GM21360 (cell line): ENCODE results near the gene TSC22D4.
A peak's percentile ranks its signal among the peaks of the same experiment; 100 is the strongest.
"Not testable (repeated sequence)": the region's sequence is repeated elsewhere in the genome, so short reads cannot be mapped to it uniquely, and the experiment has no call there.

Experiments
- ATAC-seq: cut with Tn5 transposase; IDR thresholded peaks from one replicate; pipeline ENCODE4 v1.9.1; 2021; ENCODE audit warnings: mild to moderate bottlenecking, moderate library complexity; ENCODE audit not compliant: unreplicated experiment

The TSC22D4 gene

DNA sequence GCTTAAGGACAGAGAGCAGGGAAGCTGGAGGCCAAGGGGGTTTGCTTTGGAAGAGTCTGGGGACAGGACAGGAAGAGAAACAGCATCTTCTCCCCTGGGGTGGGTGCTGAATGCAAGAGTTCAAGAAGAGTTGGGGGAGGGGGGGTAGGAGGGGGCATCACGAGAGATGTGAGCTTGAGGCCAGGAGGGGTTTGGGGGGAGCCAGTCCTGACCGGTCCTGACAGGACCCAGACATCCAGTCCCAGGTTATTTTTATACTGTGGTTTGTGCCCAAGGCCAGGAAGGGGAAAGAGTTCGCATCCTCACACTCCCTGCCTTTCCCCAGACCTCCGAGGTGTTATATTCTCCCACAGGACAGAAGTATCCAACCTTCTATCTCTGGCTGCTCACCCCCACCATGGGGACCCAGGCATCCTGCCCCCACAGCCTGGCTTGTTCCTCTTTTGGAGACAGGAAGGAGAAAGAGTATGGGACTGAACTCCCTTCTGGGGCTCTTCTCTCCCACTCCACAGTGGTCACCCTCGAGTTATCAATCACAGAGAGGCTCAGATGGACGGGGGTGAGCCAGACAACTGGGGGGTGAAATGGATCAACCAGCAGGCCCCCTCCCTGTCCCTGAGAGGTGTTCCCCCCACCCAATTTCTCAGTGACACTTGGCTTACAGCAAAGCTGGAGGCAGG, 2.8 kb downstream of the TSC22D4 start:
- no peak for ATAC-seq

DNA sequence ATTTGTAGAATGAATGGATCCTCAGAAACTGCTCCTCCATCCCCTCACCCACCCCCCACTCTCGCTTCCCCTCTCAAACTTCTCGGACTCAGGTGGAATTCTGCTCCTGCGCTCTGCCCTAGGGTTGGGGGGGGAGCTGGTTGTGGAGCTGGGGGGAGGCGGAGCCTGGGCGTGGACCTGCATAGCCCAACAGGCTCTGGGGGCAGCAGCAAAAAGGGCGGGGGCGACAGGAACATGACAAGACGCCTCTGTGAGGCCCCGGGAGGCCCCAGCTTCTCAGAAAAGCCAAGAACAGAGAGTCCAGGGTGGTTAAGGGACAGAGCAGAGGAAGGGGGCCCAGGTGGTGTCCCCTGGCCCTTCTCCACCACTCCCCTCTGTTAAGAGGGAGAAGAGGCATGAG, 3.5 kb downstream of the TSC22D4 start:
- no peak for ATAC-seq

DNA sequence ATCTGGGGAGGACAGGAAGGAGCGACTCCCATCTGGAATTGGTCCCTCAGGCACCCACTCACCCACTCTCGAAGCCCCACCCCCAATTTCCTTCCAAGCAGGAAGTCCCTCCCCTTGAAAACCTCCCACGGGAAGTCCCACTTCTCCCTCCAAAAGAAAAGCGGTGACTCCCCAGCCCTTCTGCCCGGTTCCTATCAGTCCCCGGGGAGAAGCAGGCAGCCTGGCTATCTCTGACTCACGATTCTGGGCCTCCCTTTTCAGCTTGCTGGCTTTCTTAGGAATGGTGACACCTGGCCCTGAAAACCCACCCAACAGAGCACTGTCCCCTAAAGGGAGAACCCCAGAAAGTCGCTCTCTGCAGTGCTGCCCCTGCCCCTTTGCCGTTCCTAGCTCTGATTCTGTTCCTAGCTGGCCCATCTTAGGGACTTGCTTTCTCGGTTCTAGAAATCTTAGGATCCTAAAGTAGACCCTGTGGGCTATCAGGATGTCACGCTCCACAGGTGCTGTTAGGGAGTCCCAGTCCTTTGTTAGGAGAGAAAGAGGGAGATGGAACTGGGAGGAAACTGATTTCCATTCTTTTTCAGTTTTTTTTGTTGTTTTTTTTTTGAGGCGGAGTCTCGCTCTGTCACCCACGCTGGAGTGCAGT, 6.0 kb downstream of the TSC22D4 start:
- no peak for ATAC-seq

DNA sequence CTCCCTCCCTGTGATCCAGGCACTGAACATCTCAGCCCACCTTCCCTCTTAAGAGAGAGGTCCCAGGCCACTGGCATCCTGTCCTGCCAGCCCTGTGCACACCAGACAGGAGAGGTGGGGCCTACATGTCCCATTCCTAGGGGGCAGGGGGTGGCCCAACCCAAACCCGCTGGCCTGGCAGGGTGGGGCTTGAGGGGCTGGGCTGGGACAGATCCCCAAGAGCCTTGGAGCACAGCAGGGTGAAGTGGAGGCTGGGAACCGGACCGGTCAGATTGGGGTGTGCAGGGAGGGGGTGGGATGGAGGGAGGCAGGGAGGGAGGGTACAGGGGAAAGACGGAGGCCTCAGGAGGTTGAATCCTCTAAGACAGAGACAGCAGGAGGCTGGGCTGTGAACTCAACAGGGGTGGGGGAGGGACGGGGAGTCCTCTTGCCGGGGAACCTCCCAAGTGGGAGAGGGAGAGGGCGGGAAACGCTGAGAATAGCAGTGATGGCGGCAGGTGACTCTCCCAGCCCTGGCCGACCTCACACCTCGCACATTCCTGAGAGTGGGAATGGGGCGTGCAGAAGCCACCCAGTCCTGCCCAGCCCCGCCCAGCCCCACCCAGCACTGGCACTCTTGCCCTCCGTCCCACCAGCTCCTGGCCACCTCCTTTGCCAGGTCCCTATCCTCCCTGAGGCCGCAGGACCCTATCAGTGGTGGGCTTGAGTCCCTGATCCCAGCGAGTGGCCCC, 6.7 kb downstream of the TSC22D4 start:
- ATAC-seq = no peak

DNA sequence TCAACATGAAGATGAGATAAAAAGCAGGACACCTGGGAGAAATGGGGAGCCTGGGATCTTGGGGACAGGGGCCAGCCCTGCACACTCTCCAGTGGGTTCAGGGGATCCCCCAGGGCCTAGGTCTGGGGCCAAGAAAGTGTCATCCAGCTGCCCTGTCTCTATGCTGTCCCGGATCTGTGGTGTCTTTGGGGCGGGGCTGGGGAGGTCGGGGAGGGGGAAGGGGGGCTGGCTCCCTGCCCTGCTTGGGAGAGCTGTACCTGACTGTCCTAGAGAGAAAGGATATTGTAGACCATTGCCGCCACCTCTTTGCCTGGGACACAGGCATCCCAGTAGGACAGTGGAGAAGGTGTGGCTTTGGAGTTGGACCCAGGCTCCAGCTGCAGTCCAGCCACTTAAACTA, 8.0 kb downstream of the TSC22D4 start:
- no peak for ATAC-seq

DNA sequence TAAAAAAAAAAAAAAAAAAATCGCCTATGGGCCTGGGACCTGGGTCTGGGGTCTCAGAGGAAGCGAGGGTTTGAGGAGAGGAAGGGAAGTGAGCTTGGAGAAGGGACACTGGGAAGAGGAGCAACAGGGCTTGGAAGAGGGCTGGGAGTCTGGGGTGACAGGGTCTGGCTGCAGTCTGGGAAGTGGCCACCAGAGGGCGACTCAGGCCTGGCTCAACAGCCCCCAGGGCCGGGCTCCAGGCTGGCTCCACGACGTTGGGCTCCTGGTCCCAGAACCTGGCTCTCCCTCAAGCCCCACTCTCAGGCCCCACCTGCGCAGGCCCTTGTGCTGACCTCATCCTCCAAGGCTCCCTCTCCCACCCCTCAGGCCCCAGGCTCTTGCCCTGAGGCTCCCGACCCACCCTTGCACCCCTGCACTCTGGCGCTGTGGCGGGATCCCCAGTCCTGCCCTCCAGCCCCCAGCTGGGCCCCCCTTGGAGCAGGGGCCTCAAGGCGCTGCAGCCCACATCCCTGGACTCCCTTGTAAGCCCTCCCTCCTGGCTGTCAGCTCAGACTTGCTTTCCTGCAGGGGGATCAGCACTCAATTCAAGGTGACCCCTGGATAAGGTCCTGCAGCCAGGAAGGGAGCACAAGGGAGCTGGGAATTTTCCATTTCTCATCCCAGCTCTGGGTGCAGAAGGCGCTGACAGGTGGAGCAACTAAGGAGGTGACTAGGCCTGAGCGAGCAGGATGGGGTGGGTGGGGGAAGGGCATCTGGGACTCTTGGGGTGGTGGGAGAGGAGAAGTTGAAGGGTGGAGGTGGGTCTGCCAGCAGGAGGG, 9.6 kb downstream of the TSC22D4 start:
- peak; percentile 50 for ATAC-seq

DNA sequence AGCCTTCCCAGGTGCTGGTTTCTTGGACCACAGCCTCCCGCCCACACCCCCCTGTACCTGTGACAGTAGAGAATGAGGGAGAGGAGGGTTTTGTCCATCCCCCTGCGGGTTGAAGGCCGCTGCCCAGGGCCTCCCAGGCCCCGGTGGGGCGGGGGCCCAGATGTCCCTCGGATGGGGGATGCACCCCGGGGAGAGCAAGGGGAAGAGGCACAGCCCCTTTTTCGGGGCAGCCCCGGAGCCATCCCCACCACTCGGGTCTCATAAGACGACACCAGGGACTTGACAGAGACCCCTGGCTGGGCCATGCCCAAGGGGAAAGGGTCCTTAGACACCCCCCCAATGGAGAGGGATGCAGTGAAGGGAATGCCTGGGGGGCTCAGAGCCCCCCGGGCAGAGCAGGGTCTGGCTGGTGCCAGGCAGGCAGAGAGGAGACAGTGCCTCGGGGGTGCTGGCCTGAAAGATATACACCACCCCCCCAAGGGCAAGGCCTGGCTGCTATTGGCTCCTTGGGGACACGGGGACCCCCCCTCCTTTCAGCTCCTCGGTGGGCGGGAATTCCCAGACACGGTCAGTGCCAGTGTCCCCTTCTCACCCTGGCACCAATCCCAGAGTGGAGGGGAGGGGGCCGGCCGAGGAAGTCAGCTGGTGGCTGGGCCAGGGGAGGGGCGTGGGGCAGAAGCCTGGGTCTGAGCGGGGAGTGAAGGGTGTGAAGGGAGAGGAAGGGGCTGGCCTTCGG, 11.2 kb downstream of the TSC22D4 start:
- no peak for ATAC-seq

DNA sequence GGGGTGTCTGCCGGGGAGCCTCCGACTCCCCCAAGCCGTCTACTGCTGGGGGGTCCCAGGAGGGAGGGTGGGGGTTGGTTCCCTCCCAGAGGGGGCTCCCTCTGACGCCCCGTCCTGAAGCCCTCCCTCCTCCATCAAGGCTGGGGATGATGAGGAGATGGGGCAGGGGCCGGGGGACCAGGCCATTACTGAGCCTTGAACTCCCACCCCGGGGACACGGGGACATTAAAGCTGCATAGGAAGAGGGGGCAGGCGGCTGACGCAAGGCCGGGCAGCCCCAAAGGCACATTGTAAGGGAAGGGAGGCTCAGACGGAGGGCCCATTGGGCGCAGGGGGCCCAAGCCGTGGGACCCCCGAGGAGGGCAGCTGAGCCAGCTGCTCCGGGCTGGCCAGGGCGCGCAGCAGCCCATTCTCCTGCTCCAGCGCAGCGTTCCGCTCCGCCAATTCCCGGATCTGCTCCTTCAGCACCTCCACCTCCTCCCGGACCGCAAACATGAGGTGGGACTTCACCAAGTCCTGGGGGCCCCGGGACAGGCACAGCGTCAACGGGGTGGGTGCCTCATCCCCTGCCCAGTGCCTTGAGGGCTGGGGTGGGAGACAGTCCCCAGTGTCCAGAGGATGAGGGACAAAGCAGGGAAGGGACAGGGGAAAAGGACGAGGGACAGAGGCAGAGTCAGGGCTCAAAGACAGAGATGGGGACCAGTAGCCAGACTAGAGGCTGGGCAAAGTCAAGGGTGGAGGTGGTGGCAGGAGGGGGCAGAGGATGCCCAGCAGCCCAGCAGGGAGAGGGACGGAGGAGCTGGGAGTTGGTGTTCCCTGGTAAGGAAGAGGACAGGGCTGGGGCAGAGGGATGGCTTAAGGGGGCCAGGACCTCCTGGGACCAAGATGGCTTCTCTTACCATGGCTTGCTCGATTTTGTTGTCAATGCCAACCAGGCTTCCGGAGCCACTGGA, 12.1 kb downstream of the TSC22D4 start:
- ATAC-seq = no peak

DNA sequence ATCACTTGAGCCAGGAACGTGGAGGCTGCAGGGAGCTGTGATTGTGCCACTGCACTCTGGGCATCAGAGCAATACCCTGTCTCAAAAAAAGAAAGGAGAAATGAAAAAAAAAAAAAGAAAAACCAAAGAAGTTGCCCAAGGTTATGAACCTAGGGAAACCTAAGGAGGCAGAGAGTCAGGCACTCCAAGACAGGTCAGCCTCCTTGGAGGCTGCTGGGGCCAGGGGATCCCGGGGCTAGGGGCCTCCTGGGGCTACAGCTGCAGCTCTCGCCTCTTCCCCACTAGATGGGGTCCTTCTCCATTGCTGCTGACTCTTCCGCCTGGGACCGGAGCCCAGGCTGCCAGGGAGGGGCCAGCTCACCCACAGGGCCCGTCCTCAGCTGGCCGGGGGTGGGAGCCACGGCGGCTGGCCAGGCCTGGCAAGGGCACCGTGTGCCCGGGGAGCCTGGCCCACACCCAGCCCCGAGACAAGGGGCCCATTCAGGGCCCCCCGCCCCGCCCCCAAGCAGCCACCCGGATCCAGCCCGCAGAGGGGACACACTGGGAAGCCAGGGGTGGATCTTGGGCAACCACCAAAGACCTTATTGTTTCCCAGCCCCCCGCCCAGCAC, 13.2 kb downstream of the TSC22D4 start:
- ATAC-seq = no peak

DNA sequence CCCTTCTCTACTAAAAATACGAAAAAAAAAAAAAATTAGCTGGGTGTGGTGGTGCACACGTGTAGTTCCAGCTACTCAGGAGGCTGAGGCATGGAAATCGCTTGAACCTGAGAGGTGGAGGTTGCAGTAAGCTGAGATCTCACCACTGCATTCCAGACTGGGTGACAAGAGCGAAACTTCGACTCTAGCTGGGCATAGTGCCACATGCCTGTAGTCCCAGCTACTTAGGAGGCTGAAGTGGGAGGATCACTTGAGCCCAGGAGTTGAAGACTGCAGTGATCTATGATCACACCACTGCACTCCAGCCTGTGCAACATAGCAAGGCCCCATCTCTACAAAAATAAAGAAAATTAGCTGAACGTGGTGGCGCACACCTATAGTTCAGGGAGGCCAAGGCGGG, 13.7 kb downstream of the TSC22D4 start:
- ATAC-seq = no peak

DNA sequence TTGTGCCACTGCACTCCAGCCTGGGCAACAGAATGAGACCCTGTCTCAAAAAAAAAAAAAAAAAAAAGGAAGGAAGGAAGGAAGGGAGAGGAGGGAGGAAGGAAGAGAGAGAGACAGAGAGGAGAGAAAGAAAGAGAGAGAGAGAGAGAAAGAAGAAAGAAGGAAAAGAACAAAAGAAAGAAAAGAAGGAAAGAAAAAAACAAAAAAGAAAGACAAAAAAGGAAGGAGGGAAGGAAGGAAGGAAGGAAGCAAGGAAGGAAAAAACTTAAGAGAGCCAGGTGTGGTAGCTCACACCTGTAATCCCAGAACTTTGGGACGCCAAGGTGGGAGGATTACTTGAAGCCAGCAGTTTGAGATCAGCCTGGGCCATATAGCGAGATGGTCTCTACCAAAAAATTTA, 14.2 kb downstream of the TSC22D4 start:
- no peak for ATAC-seq

DNA sequence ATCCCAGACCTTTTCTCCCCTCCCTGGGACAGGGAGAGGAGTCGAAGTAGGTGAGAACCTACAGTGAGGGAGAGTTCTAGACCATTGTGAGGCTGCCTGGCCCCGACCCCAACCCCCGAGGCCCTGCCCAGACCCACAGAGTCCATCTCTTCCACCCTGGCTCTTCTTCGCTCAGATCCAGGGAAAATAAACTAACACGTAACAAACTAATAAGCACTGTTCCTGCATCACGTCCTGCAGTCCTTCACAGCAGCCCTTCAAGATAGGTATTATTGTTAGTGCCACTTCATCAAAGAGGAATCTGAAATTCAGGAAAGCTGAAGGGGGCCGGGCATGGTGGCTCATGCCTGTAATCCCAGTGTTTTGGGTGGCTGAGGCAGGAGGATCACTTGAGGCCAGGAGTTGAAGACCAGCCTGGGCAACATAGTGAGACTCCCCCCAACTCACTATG, 14.8 kb downstream of the TSC22D4 start, which contains the start of gene SPACDR:
Gene SPACDR (minus strand): TSS at position 51 of the 451 bp plus-strand sequence. CDS start 235 bp downstream, outside the sequence.
- ATAC-seq = no peak

DNA sequence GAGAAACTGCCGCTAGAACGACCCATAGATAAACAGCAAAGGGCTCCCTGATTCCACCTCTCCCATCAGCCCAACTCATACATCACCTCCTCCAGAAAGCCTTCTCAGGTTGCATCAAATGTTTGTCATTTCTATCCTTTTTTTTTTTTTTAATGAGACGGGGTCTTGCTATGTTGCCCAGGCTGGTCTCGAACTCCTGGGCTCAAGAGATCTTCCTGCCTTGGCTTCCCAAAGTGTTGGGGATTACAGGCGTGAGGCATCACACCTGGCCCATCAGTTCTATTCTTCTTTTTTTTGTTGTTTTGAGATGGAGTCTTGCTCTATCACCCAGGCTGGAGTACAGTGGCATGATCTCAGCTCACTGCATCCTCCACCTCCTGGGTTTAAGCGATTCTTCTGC, 22.0 kb downstream of the TSC22D4 start:
- ATAC-seq = no peak

DNA sequence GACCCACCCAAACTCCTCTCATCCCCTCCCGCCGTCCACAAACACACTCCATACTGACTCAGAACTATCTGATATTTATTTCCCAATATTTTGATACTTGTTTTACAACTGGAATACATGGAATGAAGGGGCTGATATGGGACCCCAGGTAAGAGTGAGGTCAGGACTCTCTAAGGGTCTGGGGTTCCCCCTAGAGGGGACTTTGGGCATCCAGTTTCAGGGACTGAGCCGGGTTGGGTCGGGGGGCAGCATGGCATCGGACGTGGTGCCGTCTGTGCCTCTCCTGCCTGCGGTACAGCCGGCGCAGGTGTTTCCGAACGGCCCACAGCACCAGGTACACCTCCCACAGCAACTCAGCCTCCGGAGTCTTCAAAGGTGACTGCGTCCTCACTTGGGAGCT, 22.5 kb downstream of the TSC22D4 start:
- no peak for ATAC-seq

DNA sequence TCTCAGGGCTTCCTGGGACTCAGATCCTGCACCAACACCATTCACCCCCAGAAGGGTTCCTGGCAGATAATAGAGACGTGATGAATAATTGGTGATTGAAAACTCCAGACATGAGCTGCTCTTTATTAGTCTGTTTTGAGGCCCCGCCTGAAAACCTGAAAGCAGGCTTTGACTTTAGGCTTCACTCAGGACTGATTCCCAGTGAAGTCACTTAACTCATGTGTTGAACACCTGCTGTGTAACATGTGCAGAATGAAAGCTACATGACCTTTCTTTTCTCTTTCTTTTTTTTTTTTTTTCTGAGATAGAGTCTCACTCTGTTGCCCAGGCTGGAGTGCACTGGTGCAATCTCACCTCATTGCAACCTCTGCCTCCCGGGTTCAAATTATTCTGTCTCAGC, 23.8 kb downstream of the TSC22D4 start:
- ATAC-seq = no peak

DNA sequence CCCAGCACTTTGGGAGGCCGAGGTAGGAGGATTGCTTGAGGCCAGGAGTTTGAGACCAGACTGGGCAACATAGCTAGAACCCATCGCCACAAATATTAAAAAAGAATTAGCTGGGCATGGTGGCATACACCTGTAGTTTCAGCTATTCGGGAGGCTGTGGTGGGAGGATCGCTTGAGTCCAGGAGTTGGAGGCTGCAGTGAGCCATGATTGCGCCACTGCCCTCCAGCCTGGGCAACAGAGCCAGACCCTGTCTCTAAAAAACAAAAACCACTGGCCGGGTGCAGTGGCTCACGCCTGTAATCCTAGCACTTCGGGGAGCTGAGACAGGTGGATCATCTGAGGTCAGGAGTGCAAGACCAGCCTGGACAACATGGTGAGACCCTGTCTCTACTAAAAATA, 25.2 kb downstream of the TSC22D4 start:
- not testable (repeated sequence) for ATAC-seq

DNA sequence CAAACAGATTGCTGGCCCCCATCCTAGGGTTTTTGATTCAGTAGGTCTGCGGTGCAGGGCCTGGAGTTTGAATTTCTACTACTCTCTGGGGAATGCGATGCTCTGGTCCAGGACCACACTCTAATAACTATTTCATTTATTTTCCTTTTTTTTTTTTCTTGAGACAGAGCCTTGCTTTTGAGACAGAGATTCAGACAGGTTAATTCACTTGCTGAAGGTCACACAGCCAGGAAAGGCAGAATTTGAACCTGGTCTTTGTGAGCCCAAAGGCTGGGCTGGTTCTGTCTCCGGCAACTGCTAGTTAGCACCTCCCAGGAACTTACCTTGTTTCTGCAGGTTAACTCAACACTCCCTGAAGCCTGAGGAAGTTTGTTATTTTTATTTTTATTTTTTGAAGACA, 26.5 kb downstream of the TSC22D4 start:
- no peak for ATAC-seq

DNA sequence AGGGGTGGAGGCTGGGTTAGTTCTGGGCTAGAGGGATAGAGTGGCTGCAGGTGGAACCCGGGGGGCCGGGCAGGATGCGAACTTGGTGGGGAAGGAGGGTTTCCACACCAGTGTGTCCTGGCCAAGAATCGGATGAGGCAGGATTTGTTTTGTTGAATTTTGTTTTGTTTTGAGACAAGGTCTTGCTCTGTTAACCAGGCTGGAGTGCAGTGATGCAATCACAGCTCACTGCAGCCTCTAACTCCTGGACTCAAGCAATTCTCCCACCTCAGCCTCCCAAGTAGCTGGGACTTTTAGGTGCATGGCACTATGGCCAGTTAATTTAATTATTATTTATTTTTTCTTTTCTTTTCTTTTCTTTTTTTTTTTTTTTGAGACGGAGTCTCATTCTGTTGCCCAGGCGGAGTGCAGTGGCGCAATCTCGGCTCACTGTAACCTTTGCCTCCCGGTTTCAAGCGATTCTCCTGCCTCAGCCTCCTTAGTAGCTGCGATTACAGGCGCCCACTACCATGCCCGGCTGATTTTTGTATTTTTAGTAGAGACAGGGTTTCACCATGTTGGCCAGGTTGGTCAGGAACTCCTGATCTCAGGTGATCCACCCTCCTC, 29.7 kb downstream of the TSC22D4 start:
- no peak for ATAC-seq
